Testis (tissue), 3 donors: ENCODE measurements around the gene DCHS1. TPM values are rescaled to one million over a fixed set of nuclear protein-coding genes. Genes with fewer than 3 reads are reported as not detected.
A peak's percentile ranks its signal among the peaks of the same experiment; 100 is the strongest.

Experiments
- DNase-seq: peaks from one replicate; pipeline ENCODE4 v3.0.0-alpha.2; 2019
- H3K27ac ChIP-seq, 2 donors: fragments of 200-600 bp; sonication (generic); one replicate each; pipeline ENCODE4 v1.5.1; 2019
- H3K27me3 ChIP-seq: fragments of 200-600 bp; sonication (generic); one replicate; pipeline ENCODE4 v1.5.1; 2019
- H3K36me3 ChIP-seq: fragments of 200-600 bp; sonication (generic); one replicate; pipeline ENCODE4 v1.5.1; 2017; ENCODE audit warnings: low read depth; ENCODE audit errors: missing control alignments
- H3K4me1 ChIP-seq: fragments of 200-600 bp; sonication (generic); one replicate; pipeline ENCODE4 v1.5.1; 2019
- H3K4me3 ChIP-seq, 2 donors: fragments of 200-600 bp; sonication (generic); one replicate each; pipeline ENCODE4 v1.5.1; 2017 to 2019
- H3K9me3 ChIP-seq: fragments of 200-600 bp; sonication (generic); one replicate; pipeline ENCODE4 v1.5.1; 2017
- POLR2A ChIP-seq: fragments of 450-650 bp; IDR thresholded peaks from one replicate; pipeline ENCODE4 v1.6.1; 2017; ENCODE audit warnings: antibody characterized with exemption, mild to moderate bottlenecking, moderate library complexity
- WGBS, 2 donors: methylation state at CpG; one replicate each; pipeline ENCODE4 v1.1.5; 2018; 5-methylcytosine and 5-hydroxymethylcytosine counted together
- intact Hi-C: fragments of 100-400 bp; cut with DNase I; formaldehyde crosslinking; loops from one replicate; pipeline ENCODE4 v1.15.1; 2023; ENCODE audit warnings: low total_unique reads
- polyA plus RNA-seq: library from polyadenylated mRNA; stranded (reverse); fragments of 350-450 nt; fragmentation: Illumina TruSeq; extraction: RNeasy Lipid Tissue Mini Kit (QIAGEN cat#74804); gene quantifications from one replicate; pipeline ENCODE4 v1.2.3, GENCODE V29; 2014; ENCODE audit warnings: low read depth, low replicate concordance; ENCODE audit not compliant: insufficient read depth
- total RNA-seq, 2 donors: library from RNA; depleted of rRNA; stranded (reverse); fragments of >200 nt; gene quantifications; one replicate each; pipeline ENCODE4 v1.2.3, GENCODE V29; 2016
- TF ChIP-seq, protein P1 (sequence below), 3 experiments: fragments of 450-650 bp in 2 of 3; fragments of 200-600 bp in 1 of 3; sonication (generic) in 1 of 3; IDR thresholded peaks; one replicate each; pipeline ENCODE4 v1.5.1; 2016 to 2019; ENCODE audit warnings: antibody characterized with exemption in 3 of 3, mild to moderate bottlenecking in 2 of 3, moderate library complexity in 1 of 3

DCHS1 gene
- total and polyA plus RNA-seq, 3 donors from 2014 or later: 7.1 to 14.2 (median 8.8) TPM

DNA sequence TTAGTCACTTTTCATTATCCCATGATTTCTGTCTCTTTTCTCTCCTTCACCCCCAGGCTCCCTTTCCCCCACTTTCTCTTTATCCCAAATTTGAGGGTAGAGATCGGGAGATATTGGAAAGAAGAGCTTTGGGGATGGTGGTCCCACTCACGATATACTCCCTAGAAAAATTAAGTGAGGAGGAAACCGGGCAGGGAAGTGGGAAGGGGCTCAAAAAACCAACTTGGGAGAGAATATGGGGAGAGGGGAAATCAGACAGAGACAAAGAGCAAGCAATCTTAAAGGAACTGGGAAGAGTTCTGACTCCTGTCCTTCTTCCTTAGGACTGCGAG lies 941 bp upstream of the DCHS1 start:
- Histone ChIP-seq H3K4me3 (no peak overlapping the region), H3K4me1 (peaks cover 3% of the 10 kb centered on the region), H3K36me3 (no peaks in the 10 kb centered on the region), H3K27ac (no peak overlapping the region), H3K9me3 (no peaks in the 10 kb centered on the region), H3K27me3 (no peaks in the 10 kb centered on the region)
- 52 to 55% methylated on average over 4 of the region's 4 CpGs for WGBS, 2 donors
- intact Hi-C loops: no loop called here
- TF ChIP-seq, protein P1, sequence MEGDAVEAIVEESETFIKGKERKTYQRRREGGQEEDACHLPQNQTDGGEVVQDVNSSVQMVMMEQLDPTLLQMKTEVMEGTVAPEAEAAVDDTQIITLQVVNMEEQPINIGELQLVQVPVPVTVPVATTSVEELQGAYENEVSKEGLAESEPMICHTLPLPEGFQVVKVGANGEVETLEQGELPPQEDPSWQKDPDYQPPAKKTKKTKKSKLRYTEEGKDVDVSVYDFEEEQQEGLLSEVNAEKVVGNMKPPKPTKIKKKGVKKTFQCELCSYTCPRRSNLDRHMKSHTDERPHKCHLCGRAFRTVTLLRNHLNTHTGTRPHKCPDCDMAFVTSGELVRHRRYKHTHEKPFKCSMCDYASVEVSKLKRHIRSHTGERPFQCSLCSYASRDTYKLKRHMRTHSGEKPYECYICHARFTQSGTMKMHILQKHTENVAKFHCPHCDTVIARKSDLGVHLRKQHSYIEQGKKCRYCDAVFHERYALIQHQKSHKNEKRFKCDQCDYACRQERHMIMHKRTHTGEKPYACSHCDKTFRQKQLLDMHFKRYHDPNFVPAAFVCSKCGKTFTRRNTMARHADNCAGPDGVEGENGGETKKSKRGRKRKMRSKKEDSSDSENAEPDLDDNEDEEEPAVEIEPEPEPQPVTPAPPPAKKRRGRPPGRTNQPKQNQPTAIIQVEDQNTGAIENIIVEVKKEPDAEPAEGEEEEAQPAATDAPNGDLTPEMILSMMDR (IDR thresholded peaks at IDR 0.05): no peak
- no peak for DNase-seq

DNA sequence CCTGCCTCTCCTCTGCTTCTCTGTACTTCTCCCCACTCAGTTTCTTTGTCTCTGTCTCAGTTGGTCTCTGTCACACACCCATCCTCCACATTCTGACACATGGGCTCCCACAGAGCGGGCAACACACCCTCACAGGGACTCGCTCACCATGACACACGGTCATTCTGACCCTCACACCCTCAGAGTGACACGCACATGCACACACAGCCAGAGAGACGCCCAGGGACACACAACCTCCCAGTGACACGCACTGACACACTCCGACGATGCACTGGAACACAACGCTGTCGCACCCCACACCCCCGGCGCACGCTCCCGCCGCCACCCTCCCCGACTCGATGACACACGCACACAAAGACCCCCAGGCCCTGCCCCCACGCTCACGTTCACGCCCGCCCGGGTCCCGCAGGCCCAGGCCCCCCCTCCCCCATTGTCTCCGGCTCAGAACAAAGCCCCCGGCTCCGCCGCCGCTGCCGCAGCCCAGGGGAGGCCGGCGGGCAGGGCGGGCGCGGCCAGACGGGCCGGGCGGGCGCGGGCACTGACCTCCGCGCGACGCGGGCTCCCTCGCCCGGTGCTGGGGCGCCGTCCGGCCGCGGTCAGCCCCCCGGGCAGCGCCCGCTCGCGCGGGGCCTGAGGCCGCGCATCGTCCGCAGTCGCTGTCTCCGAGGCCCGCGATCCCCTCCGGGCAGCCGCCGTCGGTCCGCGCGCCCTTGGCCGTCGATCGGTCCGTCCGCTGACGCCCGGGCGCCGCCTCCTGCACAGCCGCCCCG lies 404 bp downstream of the DCHS1 start:
- Histone ChIP-seq H3K4me1 (peaks cover 3% of the 10 kb centered on the region), H3K36me3 (no peaks in the 10 kb centered on the region), H3K27ac (no peak overlapping the region), H3K9me3 (no peaks in the 10 kb centered on the region), H3K4me3 (peak overlapping the region; percentile 26 to 45), H3K27me3 (no peaks in the 10 kb centered on the region)
- WGBS, 2 donors: 3 to 13% methylated on average over 5 to 47 of the region's 84 CpGs
- intact Hi-C loops: no loop called here
- no peak for TF ChIP-seq POLR2A
- TF ChIP-seq, protein P1 (IDR thresholded peaks at IDR 0.05): no peak
- DNase-seq: no peak

DNA sequence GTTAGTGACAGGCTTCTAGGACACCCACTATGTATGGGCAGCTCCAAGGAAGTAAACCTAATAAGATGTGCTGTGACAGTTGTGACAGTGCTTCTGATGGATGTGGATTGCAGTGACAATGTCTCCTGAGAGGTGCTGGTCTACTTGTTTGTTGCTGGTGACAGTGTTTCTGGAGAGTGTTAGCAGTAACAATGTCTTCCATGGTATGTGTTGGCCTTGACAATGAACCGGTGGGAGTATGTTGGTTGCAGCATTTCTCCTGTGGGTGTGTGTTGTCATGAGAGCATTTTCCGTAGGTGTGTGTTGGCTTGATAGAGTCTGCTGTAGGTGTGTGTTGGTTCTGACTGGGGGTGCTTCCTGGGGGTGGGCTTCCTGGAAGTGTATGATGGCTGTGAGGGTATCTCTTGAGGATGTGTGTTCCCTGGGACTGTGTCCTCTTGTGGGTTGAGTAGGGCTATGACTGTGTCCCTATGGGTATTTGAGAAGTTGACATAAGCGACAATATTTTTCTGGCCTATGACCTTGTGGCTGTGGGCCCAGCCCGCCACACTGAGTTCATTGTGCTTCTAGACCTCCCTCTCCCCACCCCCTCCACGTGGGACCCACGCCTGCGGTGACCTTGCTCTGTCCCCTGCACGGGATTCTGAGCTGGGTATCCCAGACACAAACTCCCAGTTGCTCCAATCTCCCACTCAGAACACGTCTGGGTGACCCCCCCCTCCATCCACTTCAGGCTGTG lies 1.2 kb downstream of the DCHS1 start:
- TF ChIP-seq POLR2A: no peak
- TF ChIP-seq, protein P1 (IDR thresholded peaks at IDR 0.05): no peak
- DNase-seq: peak; percentile 29
- H3K4me3 ChIP-seq: peak overlapping the region in 1 of 2 donors; percentile 26
- H3K27ac ChIP-seq: no peak overlapping the region
- H3K9me3 ChIP-seq: no peaks in the 10 kb centered on the region
- intact Hi-C loops: no loop called here
- H3K27me3 ChIP-seq: no peaks in the 10 kb centered on the region
- 43 to 60% methylated on average over 9 of the region's 9 CpGs for WGBS, 2 donors
- H3K4me1 ChIP-seq: peaks cover 3% of the 10 kb centered on the region
- H3K36me3 ChIP-seq: no peaks in the 10 kb centered on the region

DNA sequence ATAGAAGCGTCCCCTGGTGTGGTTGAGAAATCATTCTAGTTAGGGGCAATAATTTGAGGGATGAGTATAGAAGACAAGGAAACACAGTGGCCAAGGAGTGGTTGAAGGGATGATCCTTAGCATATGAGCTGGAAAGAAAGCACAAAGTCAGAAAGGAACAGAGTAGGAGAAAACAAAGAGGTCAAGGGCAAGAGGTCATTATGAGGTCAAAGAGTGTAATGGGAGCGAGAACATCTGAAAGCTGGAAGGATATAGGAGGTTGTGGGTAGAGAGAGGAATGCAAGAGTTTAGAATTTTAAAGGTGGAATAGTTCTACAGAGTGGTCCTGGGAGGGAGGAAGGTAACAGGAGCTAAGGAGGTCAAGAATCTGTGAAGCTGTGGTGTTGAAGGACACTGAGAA lies 2.0 kb downstream of the DCHS1 start:
- Histone ChIP-seq H3K4me1 (peaks cover 3% of the 10 kb centered on the region), H3K4me3 (no peak overlapping the region), H3K9me3 (no peaks in the 10 kb centered on the region), H3K36me3 (no peaks in the 10 kb centered on the region), H3K27ac (no peak overlapping the region), H3K27me3 (no peaks in the 10 kb centered on the region)
- no peak for DNase-seq
- TF ChIP-seq, protein P1 (IDR thresholded peaks at IDR 0.05): no peak
- TF ChIP-seq POLR2A: no peak
- 81 to 82% methylated on average over 2 of the region's 2 CpGs for WGBS, 2 donors
- intact Hi-C loops: no loop called here
